MCF 10A (cell line): Measurements from ENCODE around the gene TMA7. TPM values are rescaled to one million over a fixed set of nuclear protein-coding genes. Genes with fewer than 3 reads are reported as not detected.

Experiments
- BruUV-seq: library from RNA; stranded (reverse); fragments of 400-500 nt; replicated peaks from 2 replicates; lab custom pipeline; 2021; lab: Mats Ljungman, UMichigan
- CTCF ChIA-PET: fragments of 300-600 bp; sonication (Branson Sonifier 250); formaldehyde crosslinking; extraction: SDS; loops from one replicate; lab custom pipeline; 2021; ENCODE audit warnings: antibody characterized with exemption, inconsistent platforms; lab: Yijun Ruan, JAX
- POLR2A ChIA-PET: fragments of 300-600, 350-650 bp; sonication (Branson Sonifier 250); formaldehyde crosslinking; extraction: SDS; loops from one replicate; lab custom pipeline; 2020; ENCODE audit warnings: antibody characterized with exemption, inconsistent platforms; lab: Yijun Ruan, JAX
- DNase-seq: peaks from one replicate; pipeline ENCODE4 v3.0.0-alpha.2; 2018; ENCODE audit not compliant: unreplicated experiment
- H3K27ac Mint-ChIP-seq: one replicate; pipeline ENCODE4 v1.8.0; 2022; ENCODE audit warnings: mild to moderate bottlenecking, low read depth, mixed read lengths; ENCODE audit not compliant: unreplicated experiment
- H3K27me3 Mint-ChIP-seq: one replicate; pipeline ENCODE4 v1.8.0; 2022; ENCODE audit warnings: mixed read lengths; ENCODE audit not compliant: insufficient read depth, unreplicated experiment
- H3K36me3 Mint-ChIP-seq: one replicate; pipeline ENCODE4 v1.8.0; 2022; ENCODE audit warnings: mild to moderate bottlenecking, moderate library complexity, mixed read lengths; ENCODE audit not compliant: insufficient read depth, unreplicated experiment
- H3K4me1 Mint-ChIP-seq: one replicate; pipeline ENCODE4 v1.8.0; 2022; ENCODE audit warnings: mixed read lengths; ENCODE audit not compliant: insufficient read depth, unreplicated experiment
- H3K4me3 Mint-ChIP-seq: one replicate; pipeline ENCODE4 v1.8.0; 2022; ENCODE audit warnings: mild to moderate bottlenecking, moderate library complexity, mixed read lengths; ENCODE audit not compliant: unreplicated experiment
- H3K9me3 Mint-ChIP-seq: one replicate; pipeline ENCODE4 v1.8.0; 2022; ENCODE audit warnings: mixed read lengths; ENCODE audit not compliant: unreplicated experiment
- CTCF ChIP-seq: fragments of 200-600 bp; IDR thresholded peaks from one replicate; pipeline ENCODE4 v1.8.0; 2022; ENCODE audit warnings: antibody characterized with exemption, mild to moderate bottlenecking; ENCODE audit not compliant: unreplicated experiment
- intact Hi-C: fragments of 100-400 bp; cut with micrococcal nuclease; formaldehyde crosslinking; loops from 2 replicates; pipeline ENCODE4 v1.14.1; 2022
- total RNA-seq: library from RNA; stranded (reverse); gene quantifications from 2 replicates; pipeline ENCODE4 v1.2.3, GENCODE V29; 2022

The TMA7 gene
- total RNA-seq, 1 experiment from 2014 or later, result 356 TPM

DNA sequence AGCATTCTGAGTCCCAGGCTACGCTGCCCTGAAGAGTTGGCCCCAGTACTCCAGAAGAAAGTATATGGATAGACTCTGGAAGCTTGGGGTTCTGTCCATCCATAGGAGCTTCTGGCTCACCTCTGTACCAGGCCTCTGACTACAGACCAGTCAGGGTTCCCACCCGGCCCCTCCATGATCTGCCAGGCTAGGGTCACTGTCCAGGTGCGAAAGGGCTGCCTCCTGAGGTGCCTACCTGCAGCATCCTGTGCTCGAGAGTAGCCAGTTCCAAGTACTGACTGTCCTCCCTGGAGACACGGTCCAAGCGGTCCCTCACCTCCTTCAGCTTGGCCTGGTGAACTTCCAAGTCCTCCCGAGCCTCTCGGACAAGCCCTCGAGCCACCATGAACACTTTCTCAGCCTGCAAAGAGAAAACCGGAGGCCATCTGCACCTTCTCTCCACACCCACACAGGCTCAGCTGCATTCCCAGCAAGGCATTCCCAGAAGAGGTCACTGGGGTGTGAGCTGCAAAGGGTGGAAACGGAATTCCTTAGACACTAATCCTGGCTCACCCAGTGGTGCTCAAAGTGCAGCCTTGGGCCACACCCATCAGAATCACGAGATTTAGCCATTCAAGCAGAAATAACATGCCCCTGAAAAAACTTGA is 6.5 kb upstream of the TMA7 start:
- intact Hi-C loops, result no loop called here
- Mint-ChIP-seq H3K9me3 (no peaks in the 10 kb centered on the region), H3K4me3 (peak overlapping the region; percentile 99), H3K27me3 (no peaks in the 10 kb centered on the region), H3K27ac (peak overlapping the region; percentile 98), H3K4me1 (peaks cover 52% of the 10 kb centered on the region), H3K36me3 (peaks cover 37% of the 10 kb centered on the region)
- TF ChIP-seq CTCF, result no peak
- CTCF ChIA-PET, result interaction anchor here (0.7 to 10.7 kb wide), 17 partner anchors 9 to 241 kb away, joined by 3 to 647 read pairs (median 6); partner anchors contain the start of genes ATRIP and PFKFB4
- TSS peak; percentile 70 for BruUV-seq
- POLR2A ChIA-PET, result interaction anchor here (0.6 to 20.2 kb wide), 25 partner anchors 8 to 1293 kb away, joined by 3 to 749 read pairs (median 6); partner anchors contain the start of genes ATRIP, CDC25A, CELSR3 and NME6
- DNase-seq, result peak; percentile 74

DNA sequence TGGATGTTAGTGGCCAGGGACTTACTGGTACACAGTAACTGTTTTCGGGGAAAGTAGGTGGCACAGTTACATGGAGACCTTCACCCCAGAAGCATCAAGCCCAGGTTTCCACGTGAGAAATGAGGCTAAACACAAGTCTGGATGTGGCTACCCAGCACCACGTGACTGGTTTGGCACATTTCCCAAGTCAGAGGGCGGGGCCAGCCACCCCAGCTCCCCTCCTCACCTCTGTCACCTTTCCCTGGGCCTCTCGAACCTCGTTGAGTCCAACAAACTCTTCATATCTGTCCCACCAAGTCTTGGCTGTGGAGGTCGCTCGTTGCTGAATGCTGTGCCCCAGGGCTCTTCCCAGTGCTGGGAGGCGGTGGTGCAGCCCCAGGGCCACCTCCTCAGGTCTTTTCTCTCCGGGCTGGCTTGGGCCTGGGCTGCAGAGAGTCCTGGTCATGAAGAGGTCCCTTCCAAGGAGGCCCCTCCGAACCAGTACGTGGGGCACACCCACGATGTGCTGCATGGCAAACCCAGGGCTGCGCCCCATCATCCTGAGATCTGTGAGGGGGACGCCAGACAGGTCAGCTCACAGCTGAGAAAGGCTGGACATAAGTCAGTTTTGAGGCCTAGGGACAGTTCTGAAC is 5.3 kb upstream of the TMA7 start:
- TF ChIP-seq CTCF, result no peak
- H3K27ac Mint-ChIP-seq, result peak overlapping the region; percentile 98
- POLR2A ChIA-PET, result interaction anchor here (0.6 to 20.2 kb wide), 15 partner anchors 11 to 247 kb away, joined by 3 to 749 read pairs (median 6); partner anchors contain the start of genes ATRIP, CDC25A, NME6 and UQCRC1
- intact Hi-C loops, result no loop called here
- no peaks in the 10 kb centered on the region for H3K27me3 Mint-ChIP-seq
- DNase-seq, result no peak
- H3K9me3 Mint-ChIP-seq, result no peaks in the 10 kb centered on the region
- peak overlapping the region; percentile 99 for H3K4me3 Mint-ChIP-seq
- H3K36me3 Mint-ChIP-seq, result peaks cover 36% of the 10 kb centered on the region
- no TSS peak for BruUV-seq
- CTCF ChIA-PET, result interaction anchor here (0.6 to 10.7 kb wide), 18 partner anchors 10 to 445 kb away, joined by 3 to 647 read pairs (median 9); partner anchors contain the start of genes ATRIP, NME6 and PFKFB4
- H3K4me1 Mint-ChIP-seq, result peaks cover 59% of the 10 kb centered on the region

DNA sequence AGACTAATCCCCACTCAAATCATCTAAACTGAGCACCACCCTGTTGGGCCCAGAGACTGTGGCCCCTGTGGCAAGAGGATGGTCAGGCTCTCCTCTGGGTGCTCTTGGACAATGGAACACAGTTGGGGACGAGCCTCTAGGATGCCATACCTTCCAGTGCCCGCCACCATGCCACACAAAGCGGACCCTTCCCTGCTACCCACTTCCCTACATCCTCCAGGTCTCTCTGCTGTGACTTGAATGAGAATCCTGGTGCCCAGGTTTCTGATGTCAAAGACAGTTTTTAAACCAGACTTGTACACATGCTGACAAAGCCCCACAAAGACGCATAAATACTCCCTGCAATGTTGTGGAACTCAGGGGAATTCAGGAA is 4.8 kb upstream of the TMA7 start:
- TF ChIP-seq CTCF, result no peak
- Mint-ChIP-seq H3K4me3 (no peak overlapping the region), H3K36me3 (peaks cover 33% of the 10 kb centered on the region), H3K27me3 (no peaks in the 10 kb centered on the region), H3K27ac (peak overlapping the region; percentile 98), H3K4me1 (peaks cover 58% of the 10 kb centered on the region), H3K9me3 (no peaks in the 10 kb centered on the region)
- no peak for DNase-seq
- ChIA-PET POLR2A (interaction anchor here (1.1 to 20.2 kb wide), 15 partner anchors 8 to 281 kb away, joined by 3 to 749 read pairs (median 6); partner anchors contain the start of genes ATRIP and SPINK8), CTCF (interaction anchor here (0.6 to 10.7 kb wide), 57 partner anchors 11 to 729 kb away, joined by 3 to 647 read pairs (median 8); partner anchors contain the start of genes ATRIP, CDC25A, NME6 and UCN2)
- intact Hi-C loops, result no loop called here
- no TSS peak for BruUV-seq
